GM12874 (cell line): ENCODE measurements around the gene SMAD3.

Source experiments
- TF ChIP-seq, protein P1 (sequence below): IDR thresholded peaks from 2 replicates; pipeline ENCODE4 v1.5.1; 2011; ENCODE audit warnings: low read depth, mild to moderate bottlenecking, control low read depth, low read length, moderate library complexity; ENCODE audit not compliant: insufficient read depth

The SMAD3 gene

DNA sequence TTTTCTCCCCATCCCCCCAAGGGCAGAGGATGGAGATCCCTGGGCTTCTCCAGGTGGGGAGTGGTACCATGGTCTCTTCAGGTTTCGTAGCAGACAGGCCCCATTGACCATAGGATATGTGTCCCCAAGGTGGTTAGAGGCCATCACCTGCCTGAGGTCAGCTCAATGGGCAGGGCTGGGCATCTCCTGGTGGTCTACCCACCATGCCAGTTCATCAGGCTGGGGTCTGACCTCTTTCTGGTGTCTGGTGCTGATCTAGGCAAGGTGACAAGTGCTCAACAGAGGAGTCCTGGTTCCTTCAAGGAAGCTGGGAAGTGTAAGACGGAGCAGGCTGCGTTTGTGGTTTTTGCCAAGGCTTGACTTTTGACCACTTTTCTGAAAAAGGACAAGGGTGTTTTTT is 71.4 kb downstream of the SMAD3 start:
- TF ChIP-seq, protein P1, sequence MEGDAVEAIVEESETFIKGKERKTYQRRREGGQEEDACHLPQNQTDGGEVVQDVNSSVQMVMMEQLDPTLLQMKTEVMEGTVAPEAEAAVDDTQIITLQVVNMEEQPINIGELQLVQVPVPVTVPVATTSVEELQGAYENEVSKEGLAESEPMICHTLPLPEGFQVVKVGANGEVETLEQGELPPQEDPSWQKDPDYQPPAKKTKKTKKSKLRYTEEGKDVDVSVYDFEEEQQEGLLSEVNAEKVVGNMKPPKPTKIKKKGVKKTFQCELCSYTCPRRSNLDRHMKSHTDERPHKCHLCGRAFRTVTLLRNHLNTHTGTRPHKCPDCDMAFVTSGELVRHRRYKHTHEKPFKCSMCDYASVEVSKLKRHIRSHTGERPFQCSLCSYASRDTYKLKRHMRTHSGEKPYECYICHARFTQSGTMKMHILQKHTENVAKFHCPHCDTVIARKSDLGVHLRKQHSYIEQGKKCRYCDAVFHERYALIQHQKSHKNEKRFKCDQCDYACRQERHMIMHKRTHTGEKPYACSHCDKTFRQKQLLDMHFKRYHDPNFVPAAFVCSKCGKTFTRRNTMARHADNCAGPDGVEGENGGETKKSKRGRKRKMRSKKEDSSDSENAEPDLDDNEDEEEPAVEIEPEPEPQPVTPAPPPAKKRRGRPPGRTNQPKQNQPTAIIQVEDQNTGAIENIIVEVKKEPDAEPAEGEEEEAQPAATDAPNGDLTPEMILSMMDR, result no peak

DNA sequence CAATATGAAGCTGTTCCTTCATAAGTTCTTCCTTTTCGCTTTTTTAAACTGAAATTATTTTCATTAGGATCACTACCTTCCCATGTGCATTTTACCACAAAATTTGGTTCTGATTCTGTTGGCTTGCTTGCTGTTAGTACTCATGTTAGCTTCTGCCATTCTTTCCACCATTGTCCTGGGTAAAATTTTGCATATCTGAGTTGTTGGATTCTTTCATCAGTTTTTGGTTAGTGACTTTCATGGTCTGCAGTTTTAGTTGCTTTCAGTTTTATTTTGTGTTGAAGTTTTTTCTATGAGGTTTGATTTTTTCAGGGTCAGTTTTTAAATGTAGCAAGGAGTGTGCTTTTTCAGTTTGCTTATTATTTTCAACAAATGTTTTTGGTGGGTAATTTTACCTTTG is 71.9 kb downstream of the SMAD3 start:
- TF ChIP-seq, protein P1, result no peak

DNA sequence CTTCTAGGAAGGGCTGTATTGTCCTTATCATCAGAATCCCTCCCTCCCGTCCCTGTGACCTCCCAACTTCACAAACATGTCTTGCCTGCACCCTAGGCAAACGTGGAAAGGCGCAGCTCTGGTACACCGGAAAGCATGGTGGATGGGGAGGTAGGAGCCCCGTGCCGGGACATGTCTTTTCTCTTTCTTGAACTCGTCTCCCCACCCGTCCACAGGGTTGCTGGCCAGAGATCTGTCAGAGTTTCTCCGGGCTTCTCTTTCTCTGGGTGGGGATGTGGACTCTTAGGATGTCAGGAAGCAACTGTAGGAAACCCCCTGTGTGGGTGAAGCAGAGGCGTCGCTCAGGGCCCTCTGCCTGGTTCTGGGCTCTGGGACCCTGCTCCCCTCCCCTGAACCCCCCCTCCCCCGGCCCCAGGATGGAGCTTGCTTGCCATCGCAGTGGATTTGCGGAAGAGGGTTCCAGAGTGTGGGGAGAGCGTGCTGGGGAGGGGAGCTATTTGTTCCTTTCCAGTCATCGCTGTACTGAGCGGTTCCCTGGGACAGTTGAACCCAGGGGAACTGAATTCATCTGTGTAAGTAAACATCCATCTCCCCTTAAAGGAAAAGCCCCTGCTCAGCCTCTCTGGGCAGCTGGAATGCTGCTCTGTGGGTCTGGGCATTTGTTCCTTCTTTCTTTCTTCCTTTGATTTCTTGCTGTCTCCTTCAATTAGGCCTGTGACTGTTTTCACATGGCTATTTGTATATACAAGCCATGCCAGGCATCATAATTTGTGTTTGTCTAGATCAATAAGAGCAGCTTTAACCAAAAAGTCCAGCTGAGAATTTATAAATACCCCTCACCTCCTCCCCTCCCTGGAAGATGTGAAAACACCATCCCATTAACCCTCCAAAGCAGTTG is 72.8 kb downstream of the SMAD3 start:
- TF ChIP-seq, protein P1, result no peak

DNA sequence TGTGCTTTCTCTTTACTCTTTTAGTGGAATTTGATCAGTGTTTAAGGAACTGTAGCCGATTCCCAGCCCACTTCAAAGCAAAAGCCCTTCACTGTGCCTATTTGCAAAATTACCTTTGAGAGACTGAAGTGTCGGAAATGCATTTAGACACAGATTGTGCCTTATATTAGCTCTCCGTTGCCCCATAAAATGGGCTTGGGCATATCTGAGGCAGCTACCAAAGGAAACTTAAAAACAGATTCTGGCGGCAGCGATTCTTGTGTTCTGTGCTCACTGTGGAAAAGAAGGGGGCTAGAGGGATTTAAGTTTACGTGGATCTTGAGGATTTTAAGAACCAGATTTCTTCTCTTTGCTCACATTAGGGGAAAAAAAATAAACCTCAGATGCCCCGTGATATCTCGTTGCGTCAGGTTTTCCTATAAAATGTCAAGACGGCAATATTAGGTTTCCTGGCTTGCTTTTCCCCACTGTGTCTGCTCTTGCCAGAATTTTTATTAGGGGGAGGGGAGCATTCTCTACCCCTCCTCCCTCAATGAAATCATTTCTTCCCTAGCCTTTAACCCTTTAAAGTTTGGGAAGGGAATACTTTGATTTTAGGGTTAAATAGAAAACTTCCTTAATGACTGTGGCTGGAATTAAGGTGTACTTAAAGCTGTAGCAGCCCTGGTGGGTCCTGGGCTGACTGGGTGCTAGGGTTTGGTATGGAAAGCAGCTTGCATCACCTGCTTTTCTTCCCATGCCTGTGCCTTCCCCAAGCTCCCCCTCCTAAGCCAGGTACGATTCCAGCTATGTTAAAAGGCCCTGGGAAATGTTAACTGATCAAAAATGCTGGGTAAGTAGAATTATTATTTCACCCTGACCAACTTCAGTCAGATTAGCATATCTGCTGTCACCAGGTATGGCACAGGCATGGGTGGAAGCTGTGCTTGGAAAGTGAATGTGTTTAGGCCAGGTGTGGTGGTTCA is 73.8 kb downstream of the SMAD3 start:
- TF ChIP-seq, protein P1, result no peak

DNA sequence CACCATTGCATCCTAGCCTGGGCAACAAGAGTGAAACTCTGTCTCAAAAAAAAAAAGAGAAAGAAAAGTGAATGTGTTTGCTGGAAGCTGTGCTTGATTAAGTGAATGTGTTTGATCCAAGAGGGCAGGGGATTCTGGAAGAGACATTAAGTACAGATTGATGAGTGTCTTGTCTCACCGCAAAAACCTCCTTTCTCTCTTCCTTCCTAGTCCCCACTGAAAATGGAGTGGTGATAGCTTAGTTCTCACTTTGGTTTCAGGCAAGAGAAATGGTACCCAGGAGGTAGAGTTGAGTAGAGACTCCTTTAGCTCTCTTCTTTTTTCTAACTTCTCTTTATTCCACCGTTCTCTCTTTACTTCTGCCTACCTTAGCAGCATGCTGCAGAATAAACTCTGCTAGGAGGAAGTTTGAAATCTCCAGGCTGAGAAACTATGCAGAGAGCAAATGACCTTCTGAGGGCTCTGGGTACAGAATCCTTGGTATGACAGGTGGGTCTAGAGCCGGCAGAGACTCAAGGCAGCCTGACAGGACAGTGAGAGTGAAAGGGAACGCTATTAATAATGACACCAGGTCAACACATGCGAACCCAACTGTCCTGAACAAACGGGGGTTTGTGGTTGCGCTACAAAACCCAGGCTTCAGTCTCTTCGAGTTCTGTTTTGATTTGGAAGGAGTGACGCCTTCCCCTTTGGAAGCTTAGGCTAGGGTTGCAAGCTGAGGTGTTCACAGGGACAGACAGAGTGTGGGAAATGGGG is 74.9 kb downstream of the SMAD3 start:
- TF ChIP-seq, protein P1, result no peak

DNA sequence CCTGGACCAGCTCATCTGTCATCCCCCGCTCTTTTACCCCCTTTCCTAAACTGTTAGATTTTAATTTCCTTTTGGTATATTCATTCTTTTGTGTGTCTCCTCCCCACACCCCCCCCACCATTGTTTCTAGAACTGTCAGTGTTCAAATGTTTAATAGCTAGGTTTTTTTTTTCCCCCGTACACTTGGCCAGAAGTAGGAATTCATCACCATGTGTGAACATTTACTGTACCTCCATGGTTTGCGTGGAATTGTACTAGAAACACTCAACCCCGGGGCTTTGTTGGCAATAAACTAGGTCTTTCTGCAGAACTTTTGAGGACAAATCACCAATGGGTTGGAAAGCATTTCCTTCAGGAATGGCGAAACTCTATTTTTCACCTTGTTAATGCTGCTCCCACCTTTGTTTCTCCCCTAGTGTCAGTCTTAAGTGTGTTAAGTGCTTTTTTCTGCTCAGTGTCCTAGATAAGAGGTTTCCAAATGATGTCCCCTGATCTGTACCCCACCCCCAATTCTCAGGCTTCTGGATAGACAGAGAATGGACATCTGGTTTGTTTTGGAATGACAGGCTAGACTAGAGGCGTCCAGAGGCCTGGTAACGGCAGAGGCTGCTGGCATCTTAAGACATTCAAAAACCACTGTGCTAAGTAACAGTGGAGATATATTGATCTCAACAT is 76.8 kb downstream of the SMAD3 start:
- TF ChIP-seq, protein P1, result no peak
